Uterus (tissue), 4 donors: Measurements from ENCODE around the gene MPHOSPH6. TPM values are rescaled to one million over a fixed set of nuclear protein-coding genes. Genes with fewer than 3 reads are reported as not detected.

Experiments
- DNase-seq, 2 donors: peaks; one replicate each; pipeline ENCODE4 v3.0.0-alpha.2; 2019 to 2020
- H3K27ac ChIP-seq, 2 donors: fragments of 200-600 bp; sonication (generic); 1 replicate in 1 of 2; 2 replicates in 1 of 2; pipeline ENCODE4 v1.5.1; 2016 to 2018
- H3K27me3 ChIP-seq, 2 donors: fragments of 200-600 bp; sonication (generic); one replicate each; pipeline ENCODE4 v1.5.1; 2018 to 2019; ENCODE audit warnings: control low read depth in 1 of 2
- H3K36me3 ChIP-seq, 2 donors: fragments of 200-600 bp; sonication (generic); one replicate each; pipeline ENCODE4 v1.5.1; 2019; ENCODE audit warnings: control low read depth in 1 of 2
- H3K4me1 ChIP-seq, 2 donors: fragments of 200-600 bp; sonication (generic); one replicate each; pipeline ENCODE4 v1.5.1; 2018 to 2019; ENCODE audit warnings: control low read depth in 1 of 2
- H3K4me3 ChIP-seq, 2 donors: fragments of 200-600 bp; sonication (generic); 1 replicate in 1 of 2; 2 replicates in 1 of 2; pipeline ENCODE4 v1.5.1; 2018 to 2019; ENCODE audit warnings: mild to moderate bottlenecking in 1 of 2
- H3K9me3 ChIP-seq, 2 donors: fragments of 200-600 bp; sonication (generic); one replicate each; pipeline ENCODE4 v1.5.1; 2019; ENCODE audit warnings: control low read depth in 1 of 2
- POLR2A ChIP-seq, 2 donors: fragments of 450-650 bp; IDR thresholded peaks; one replicate each; pipeline ENCODE4 v1.6.1; 2016; ENCODE audit warnings: antibody characterized with exemption in 2 of 2, mild to moderate bottlenecking in 1 of 2, moderate library complexity in 1 of 2
- intact Hi-C: fragments of 100-400 bp; cut with DNase I; formaldehyde crosslinking; loops from one replicate; pipeline ENCODE4 v1.15.1; 2023; ENCODE audit warnings: low total_unique reads
- total RNA-seq, 4 donors: library from RNA; depleted of rRNA in 3 of 4; stranded (reverse); fragments of >200 nt in 3 of 4; gene quantifications; one replicate each; pipeline versions ENCODE4 v1.1.0 to v1.2.4, GENCODE V29; 2014 to 2023
- TF ChIP-seq, protein P1 (sequence below), 4 experiments: fragments of 200-600 bp in 2 of 4; fragments of 450-650 bp in 2 of 4; sonication (generic) in 2 of 4; IDR thresholded peaks; one replicate each; pipeline ENCODE4 v1.5.1; 2016 to 2019; ENCODE audit warnings: antibody characterized with exemption in 4 of 4, mild to moderate bottlenecking in 2 of 4, moderate library complexity in 1 of 4
- donor health status: DM: yes; HTN: yes; CAD: no.

The MPHOSPH6 gene
- total RNA-seq, 4 donors from 2014 or later, result 18.4 to 55.6 (median 29.8) TPM

DNA sequence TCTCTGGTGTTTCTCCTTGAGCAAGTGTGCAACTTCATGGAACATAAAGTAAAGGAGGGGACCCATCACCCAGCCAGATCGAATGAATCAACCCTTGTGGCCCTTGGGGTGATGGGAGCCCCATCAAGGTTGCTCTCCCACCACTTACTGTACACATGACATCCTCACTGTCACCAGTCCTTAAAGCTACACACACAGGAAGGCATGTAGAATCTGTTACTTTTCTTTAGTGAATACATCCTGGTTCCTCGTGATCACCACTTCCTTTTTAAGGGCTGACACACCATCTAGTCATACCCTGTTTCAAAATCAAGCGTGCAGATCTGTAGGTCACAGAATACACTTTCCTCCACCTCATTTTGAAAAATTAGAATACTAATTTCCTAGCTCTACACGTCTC, 22.6 kb upstream of the MPHOSPH6 start:
- no peak for DNase-seq
- TF ChIP-seq, protein P1, sequence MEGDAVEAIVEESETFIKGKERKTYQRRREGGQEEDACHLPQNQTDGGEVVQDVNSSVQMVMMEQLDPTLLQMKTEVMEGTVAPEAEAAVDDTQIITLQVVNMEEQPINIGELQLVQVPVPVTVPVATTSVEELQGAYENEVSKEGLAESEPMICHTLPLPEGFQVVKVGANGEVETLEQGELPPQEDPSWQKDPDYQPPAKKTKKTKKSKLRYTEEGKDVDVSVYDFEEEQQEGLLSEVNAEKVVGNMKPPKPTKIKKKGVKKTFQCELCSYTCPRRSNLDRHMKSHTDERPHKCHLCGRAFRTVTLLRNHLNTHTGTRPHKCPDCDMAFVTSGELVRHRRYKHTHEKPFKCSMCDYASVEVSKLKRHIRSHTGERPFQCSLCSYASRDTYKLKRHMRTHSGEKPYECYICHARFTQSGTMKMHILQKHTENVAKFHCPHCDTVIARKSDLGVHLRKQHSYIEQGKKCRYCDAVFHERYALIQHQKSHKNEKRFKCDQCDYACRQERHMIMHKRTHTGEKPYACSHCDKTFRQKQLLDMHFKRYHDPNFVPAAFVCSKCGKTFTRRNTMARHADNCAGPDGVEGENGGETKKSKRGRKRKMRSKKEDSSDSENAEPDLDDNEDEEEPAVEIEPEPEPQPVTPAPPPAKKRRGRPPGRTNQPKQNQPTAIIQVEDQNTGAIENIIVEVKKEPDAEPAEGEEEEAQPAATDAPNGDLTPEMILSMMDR (IDR thresholded peaks at IDR 0.05), result no peak
- no peak for TF ChIP-seq POLR2A (IDR thresholded peaks at IDR 0.05)
- intact Hi-C loops, result no loop called here
- Histone ChIP-seq H3K27ac (no peak overlapping the region), H3K9me3 (no peaks in the 10 kb centered on the region), H3K27me3 (no peaks in the 10 kb centered on the region), H3K4me1 (no peaks in the 10 kb centered on the region), H3K36me3 (no peaks in the 10 kb centered on the region), H3K4me3 (no peak overlapping the region)

DNA sequence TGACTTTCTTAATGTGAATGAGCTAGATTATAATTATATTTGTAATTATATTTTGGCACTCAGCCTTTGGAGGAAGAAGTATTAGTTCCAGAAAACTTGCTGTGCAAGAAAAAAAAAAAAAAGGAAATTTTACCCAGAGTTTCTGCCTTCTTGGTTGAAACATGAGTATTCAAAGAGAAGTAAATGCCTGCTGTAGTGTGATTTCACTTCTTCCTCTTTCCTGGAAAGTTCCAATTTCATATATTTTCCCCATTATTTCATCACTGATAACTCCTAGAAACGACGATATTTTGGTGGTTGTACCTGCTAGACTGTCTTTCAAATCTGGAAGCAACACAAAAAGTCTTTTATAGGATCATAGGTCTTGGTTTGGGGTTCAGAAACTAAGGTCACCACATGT, 20.4 kb upstream of the MPHOSPH6 start:
- intact Hi-C loops, result no loop called here

DNA sequence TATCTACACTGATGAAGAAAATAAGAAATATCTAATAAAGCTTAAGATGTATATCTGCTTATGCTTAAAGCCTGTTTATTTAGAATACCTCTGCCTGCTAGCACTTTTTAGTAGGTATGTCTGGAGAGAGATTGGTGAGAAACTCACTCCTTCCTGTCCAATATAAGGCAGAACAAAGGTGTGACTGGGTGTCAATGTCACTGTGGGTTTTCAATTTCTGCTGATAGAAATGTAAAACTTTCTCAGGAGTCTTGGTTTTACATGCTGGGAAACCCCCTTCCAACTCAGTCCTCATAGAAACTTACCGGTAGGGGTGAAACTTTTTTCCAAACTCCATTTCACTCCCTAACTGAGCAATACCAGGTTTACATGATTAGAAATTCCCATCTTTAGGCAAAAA, 17.8 kb upstream of the MPHOSPH6 start:
- H3K27ac ChIP-seq, result no peak overlapping the region
- H3K27me3 ChIP-seq, result no peaks in the 10 kb centered on the region
- DNase-seq, result no peak
- H3K4me1 ChIP-seq, result no peaks in the 10 kb centered on the region
- no peak overlapping the region for H3K4me3 ChIP-seq
- intact Hi-C loops, result no loop called here
- no peak for TF ChIP-seq POLR2A (IDR thresholded peaks at IDR 0.05)
- TF ChIP-seq, protein P1 (IDR thresholded peaks at IDR 0.05), result no peak
- H3K36me3 ChIP-seq, result no peaks in the 10 kb centered on the region
- H3K9me3 ChIP-seq, result no peaks in the 10 kb centered on the region

More for the DNA sequence above, 20.4 kb upstream of the MPHOSPH6 start:
- DNase-seq, result no peak
- Histone ChIP-seq H3K4me3 (no peak overlapping the region), H3K27ac (no peak overlapping the region), H3K27me3 (no peaks in the 10 kb centered on the region), H3K9me3 (no peaks in the 10 kb centered on the region), H3K4me1 (no peaks in the 10 kb centered on the region), H3K36me3 (no peaks in the 10 kb centered on the region)
- no peak for TF ChIP-seq POLR2A (IDR thresholded peaks at IDR 0.05)
- TF ChIP-seq, protein P1 (IDR thresholded peaks at IDR 0.05), result no peak

DNA sequence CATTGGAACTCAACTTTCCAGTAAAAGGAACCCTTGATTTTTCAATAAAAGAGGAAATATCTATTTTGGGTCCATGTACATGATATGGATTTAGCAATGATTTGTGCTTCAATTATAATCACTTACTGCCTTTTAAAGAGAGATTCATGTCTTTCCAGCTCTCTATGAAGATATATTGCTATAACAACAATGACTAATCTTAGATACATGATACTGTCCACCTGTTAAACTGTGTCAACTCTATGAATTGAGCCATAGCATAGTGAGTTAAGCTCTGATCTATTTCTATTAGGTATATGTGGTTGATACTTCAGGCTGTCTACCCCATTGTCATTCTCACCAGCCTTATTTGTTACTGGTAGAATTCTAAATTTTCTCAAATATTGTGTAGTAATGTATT, 15.0 kb upstream of the MPHOSPH6 start:
- H3K4me1 ChIP-seq, result no peaks in the 10 kb centered on the region
- DNase-seq, result no peak
- no peaks in the 10 kb centered on the region for H3K36me3 ChIP-seq
- H3K27me3 ChIP-seq, result no peaks in the 10 kb centered on the region
- intact Hi-C loops, result no loop called here
- no peaks in the 10 kb centered on the region for H3K9me3 ChIP-seq
- no peak for TF ChIP-seq POLR2A (IDR thresholded peaks at IDR 0.05)
- no peak overlapping the region for H3K27ac ChIP-seq
- no peak overlapping the region for H3K4me3 ChIP-seq

DNA sequence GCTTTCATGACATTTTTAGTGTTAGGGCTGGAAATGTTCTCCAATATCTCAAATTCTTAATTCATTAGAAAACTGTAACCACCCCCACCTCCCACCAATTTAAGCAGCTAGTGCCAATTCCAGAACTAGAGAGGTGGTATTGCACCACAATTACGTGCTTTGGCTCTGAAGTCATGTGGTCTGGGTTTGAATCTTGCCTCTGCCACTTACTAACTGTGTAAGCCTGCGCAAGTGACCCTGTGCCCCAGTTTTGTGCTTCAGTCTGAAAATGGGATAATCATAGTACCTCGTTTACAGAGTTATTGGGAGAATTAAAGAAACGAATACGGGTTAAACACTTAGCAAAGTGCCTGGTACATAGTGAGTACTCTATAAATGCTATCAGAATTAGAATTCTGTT, 14.2 kb upstream of the MPHOSPH6 start:
- peak overlapping the region; percentile 8 to 54 for H3K27ac ChIP-seq
- no peak for TF ChIP-seq POLR2A (IDR thresholded peaks at IDR 0.05)
- TF ChIP-seq, protein P1 (IDR thresholded peaks at IDR 0.05), result no peak

DNA sequence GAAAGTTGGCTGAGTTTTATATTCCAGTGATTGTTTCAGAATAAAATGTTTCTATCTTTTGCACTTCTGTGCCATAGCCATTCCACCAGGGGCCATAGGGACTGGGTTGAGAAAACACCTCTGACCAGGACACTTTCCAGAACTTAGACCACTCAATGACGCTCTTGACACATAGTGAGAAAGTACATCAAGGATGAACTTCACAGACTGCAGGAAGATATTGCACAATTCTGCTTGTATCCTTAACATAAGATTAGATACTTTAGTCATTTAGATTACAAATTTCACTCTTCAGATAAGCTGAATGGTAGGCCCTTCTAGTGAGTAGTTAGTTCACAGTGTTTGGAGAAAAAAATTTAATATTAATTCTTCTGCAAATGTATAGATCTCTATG, 13.0 kb upstream of the MPHOSPH6 start:
- H3K4me3 ChIP-seq, result no peak overlapping the region
- no peak for DNase-seq
- H3K27ac ChIP-seq, result peak overlapping the region; percentile 5 to 54
- no peak for TF ChIP-seq POLR2A (IDR thresholded peaks at IDR 0.05)
- TF ChIP-seq, protein P1 (IDR thresholded peaks at IDR 0.05), result no peak
- no peaks in the 10 kb centered on the region for H3K27me3 ChIP-seq
- H3K9me3 ChIP-seq, result no peaks in the 10 kb centered on the region
- intact Hi-C loops, result no loop called here
- no peaks in the 10 kb centered on the region for H3K4me1 ChIP-seq
- no peaks in the 10 kb centered on the region for H3K36me3 ChIP-seq

More for the DNA sequence above, 14.2 kb upstream of the MPHOSPH6 start:
- Histone ChIP-seq H3K27me3 (no peaks in the 10 kb centered on the region), H3K36me3 (no peaks in the 10 kb centered on the region), H3K4me1 (no peaks in the 10 kb centered on the region), H3K9me3 (no peaks in the 10 kb centered on the region), H3K4me3 (no peak overlapping the region)
- no peak for DNase-seq
- intact Hi-C loops, result no loop called here
